ENCODE results near the gene ATP10D. TPM values are rescaled to one million over a fixed set of nuclear protein-coding genes. Genes with fewer than 3 reads are reported as not detected.

The ATP10D gene
- total and polyA plus RNA-seq, 2 donors (not counting 3 experiments of a cell fraction or from before 2014, with no cell fraction given), result 34.1 to 40.2 TPM

DNA sequence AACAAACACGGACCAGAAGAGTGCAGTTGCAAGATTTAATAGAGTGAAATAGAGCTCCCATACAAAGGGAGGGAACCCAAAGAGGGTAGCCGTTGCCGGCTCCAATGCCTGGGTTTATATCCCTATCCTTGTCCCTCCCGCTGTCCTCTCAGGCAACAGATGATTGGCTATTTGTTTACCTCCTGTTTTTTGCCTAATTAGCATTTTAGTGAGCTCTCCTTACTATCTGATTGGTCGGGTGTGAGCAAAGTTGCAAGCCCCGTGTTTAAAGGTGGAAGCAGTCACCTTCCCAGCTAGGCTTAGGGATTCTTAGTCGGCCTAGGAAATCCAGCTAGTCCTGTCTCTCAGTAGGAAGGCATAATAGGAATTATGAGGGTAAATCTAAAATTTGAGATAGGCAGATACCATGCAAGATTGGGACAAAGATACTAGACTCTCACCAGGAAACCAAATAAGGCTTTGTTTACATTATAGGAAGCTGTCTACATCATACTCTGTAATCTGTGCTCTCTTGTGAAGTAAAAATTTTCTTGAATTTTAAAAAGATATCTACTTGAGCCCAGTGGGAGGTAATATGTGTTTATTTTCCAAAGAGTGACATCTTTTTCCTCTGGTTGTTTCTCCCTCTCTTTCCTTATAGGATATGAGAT lies 65.9 kb downstream of the ATP10D start:
- H3K4me2 ChIP-seq (ENCODE audit: insufficient read depth, low read length), result no peak overlapping the region
- H3K4me3 ChIP-seq (replicated peaks in 1 of 3; ENCODE audit: insufficient read depth in 1 of 3, low read depth in 1 of 3, low read length in 3 of 3), result no peak overlapping the region
- H3K9ac ChIP-seq (replicated peaks; ENCODE audit: extremely low read depth, insufficient read depth, low read length), result no peak overlapping the region
- H3K9me3 ChIP-seq (replicated peaks; ENCODE audit: control insufficient read depth, insufficient read depth, low read length), result no peaks in the 10 kb centered on the region
- dilution Hi-C loops (cut with MboI; ENCODE audit: extremely low pct_ligation_motif_present, low sequenced_read_pairs), result no loop called here
- POLR2A ChIA-PET, result no interaction called here
- DNase-seq (ENCODE audit: low read depth, low spot score) (no peak), FAIRE-seq (no peak)
- H2AFZ ChIP-seq (ENCODE audit: low read depth, low read length), result no peak overlapping the region
- TF ChIP-seq FOS (IDR thresholded peaks at IDR 0.05; ENCODE audit: borderline replicate concordance, insufficient read depth, low read length), result no peak
- TF ChIP-seq JUN (IDR thresholded peaks at IDR 0.05; ENCODE audit: borderline replicate concordance, insufficient read depth, insufficient read length, low read depth), result no peak
- TF ChIP-seq, protein P1, sequence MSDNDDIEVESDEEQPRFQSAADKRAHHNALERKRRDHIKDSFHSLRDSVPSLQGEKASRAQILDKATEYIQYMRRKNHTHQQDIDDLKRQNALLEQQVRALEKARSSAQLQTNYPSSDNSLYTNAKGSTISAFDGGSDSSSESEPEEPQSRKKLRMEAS (IDR thresholded peaks at IDR 0.05; ENCODE audit: insufficient read depth, insufficient read length), result no peak
- TF ChIP-seq MYC (IDR thresholded peaks at IDR 0.05; ENCODE audit: low read depth, low read length), result no peak
- no peak for TF ChIP-seq POLR2AphosphoS5 (IDR thresholded peaks at IDR 0.05; ENCODE audit: insufficient read depth, low read depth, low read length)
- no peak for TF ChIP-seq CTCF (IDR thresholded peaks at IDR 0.05; ENCODE audit: extremely low read depth in 1 of 2, insufficient read depth in 1 of 2, low read depth in 1 of 2, low read length in 2 of 2)
- no peak for TF ChIP-seq POLR2A (IDR thresholded peaks at IDR 0.05; ENCODE audit: low read depth, low read length)
- TF ChIP-seq EZH2 (IDR thresholded peaks at IDR 0.05; ENCODE audit: borderline replicate concordance, low read depth, low read length, severe bottlenecking), result no peak
- no peak for TF ChIP-seq GATA2 (IDR thresholded peaks at IDR 0.05; ENCODE audit: insufficient read depth, insufficient read length, low read depth, low read length)
- intact Hi-C loops (cut with micrococcal nuclease), result no loop called here
- no peak overlapping the region for H3K27ac ChIP-seq (ENCODE audit: insufficient read depth, low read depth, low read length)
- CTCF ChIA-PET, result no interaction called here
- no peaks in the 10 kb centered on the region for H3K27me3 ChIP-seq (ENCODE audit: control insufficient read depth in 2 of 2, insufficient read depth in 2 of 2, low read length in 2 of 2)
- no peaks in the 10 kb centered on the region for H4K20me1 ChIP-seq (replicated peaks; ENCODE audit: control insufficient read depth, extremely low read depth, insufficient read depth, low read length)
- H3K79me2 ChIP-seq (ENCODE audit: control insufficient read depth, insufficient read depth, low read length), result no peaks in the 10 kb centered on the region
- no peaks in the 10 kb centered on the region for H3K9me1 ChIP-seq (replicated peaks; ENCODE audit: control insufficient read depth, extremely low read depth, insufficient read depth, low read length)
- H3K4me1 ChIP-seq (ENCODE audit: control insufficient read depth, extremely low read depth, insufficient read depth, low read length), result no peaks in the 10 kb centered on the region
- no TSS peak for BruUV-seq (replicated peaks)
- peaks cover 0 to 6% of the 10 kb centered on the region in 2 experiments for H3K36me3 ChIP-seq (ENCODE audit: control insufficient read depth in 2 of 2, extremely low read depth in 1 of 2, insufficient read depth in 2 of 2, low read length in 2 of 2)
